B cell (primary cell): ENCODE data around the gene LYPLAL1.

Source experiments
- CTCF ChIP-seq: fragments of 200-600 bp; IDR thresholded peaks from one replicate; pipeline ENCODE4 v1.8.0; 2022; ENCODE audit warnings: antibody characterized with exemption, mild to moderate bottlenecking
- EZH2 ChIP-seq: IDR thresholded peaks from 2 replicates; pipeline ENCODE4 v1.6.1; 2012; ENCODE audit warnings: borderline replicate concordance, low read depth, mild to moderate bottlenecking, moderate library complexity, low read length; ENCODE audit not compliant: insufficient read depth, poor library complexity, severe bottlenecking

GRCh38 chr1:219189021-219189824, 15.5 kb downstream of the LYPLAL1 start:
- TF ChIP-seq CTCF: no peak
- TF ChIP-seq EZH2: no peak
